ENCODE data around the gene EXOC7. TPM values are rescaled to one million over a fixed set of nuclear protein-coding genes. Genes with fewer than 3 reads are reported as not detected.

The EXOC7 gene
- total and polyA plus RNA-seq, 12 donors, result 65.7 to 145 (median 95.8) TPM

DNA sequence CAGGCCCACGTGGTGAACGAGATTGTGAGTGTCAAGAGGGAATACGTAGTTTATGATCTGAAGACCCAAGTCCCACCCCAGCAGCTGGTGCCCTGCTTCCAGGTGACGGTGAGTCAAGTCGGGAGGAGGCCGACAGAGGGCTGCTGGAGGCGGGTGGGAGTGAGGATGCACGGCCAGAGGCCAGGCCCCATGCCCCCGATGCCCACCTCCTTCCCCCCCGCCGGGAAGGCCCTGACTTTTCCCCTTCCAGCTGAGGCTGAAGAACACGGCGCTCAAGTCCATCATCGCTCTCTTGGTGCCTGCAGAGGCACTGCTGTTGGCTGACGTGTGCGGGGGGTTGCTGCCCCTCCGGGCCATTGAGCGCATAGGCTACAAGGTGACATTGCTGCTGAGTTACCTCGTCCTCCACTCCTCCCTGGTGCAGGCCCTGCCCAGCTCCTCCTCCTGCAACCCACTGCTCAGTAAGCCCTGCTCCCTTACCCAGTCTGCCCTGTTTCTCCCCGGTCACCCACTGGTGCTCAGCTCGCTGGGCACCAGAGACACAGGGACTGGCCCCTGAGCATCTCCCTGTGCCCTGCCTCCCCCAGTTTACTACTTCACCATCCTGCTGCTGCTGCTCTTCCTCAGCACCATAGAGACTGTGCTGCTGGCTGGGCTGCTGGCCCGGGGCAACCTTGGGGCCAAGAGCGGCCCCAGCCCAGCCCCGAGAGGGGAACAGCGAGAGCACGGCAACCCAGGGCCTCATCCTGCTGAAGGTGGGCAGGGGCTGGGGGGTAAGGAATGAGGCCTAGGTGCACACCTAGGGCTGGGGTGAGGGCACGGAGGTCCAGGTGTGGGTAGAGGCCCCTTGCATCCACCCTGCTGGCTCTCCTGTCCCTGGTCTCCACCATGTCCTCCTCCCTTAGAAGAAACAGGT is 22.0 kb downstream of the EXOC7 start:
- Histone ChIP-seq H3K4me3 (no peak overlapping the region), H3K27me3 (peaks cover 31% of the 10 kb centered on the region), H3K36me3 (replicated peaks in 1 of 2) (peaks cover 0 to 35% of the 10 kb centered on the region in 2 donors), H3K4me1 (replicated peaks in 1 of 2) (no peaks in the 10 kb centered on the region), H3K27ac (no peak overlapping the region), H3K9me3 (replicated peaks in 1 of 3) (no peaks in the 10 kb centered on the region)
- WGBS, 4 donors, result 66 to 77% (median 70%) methylated on average over 11 to 27 of the region's 27 CpGs
- TF ChIP-seq POLR2A (IDR thresholded peaks at IDR 0.05), result no peak
- TF ChIP-seq, protein P1, sequence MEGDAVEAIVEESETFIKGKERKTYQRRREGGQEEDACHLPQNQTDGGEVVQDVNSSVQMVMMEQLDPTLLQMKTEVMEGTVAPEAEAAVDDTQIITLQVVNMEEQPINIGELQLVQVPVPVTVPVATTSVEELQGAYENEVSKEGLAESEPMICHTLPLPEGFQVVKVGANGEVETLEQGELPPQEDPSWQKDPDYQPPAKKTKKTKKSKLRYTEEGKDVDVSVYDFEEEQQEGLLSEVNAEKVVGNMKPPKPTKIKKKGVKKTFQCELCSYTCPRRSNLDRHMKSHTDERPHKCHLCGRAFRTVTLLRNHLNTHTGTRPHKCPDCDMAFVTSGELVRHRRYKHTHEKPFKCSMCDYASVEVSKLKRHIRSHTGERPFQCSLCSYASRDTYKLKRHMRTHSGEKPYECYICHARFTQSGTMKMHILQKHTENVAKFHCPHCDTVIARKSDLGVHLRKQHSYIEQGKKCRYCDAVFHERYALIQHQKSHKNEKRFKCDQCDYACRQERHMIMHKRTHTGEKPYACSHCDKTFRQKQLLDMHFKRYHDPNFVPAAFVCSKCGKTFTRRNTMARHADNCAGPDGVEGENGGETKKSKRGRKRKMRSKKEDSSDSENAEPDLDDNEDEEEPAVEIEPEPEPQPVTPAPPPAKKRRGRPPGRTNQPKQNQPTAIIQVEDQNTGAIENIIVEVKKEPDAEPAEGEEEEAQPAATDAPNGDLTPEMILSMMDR (IDR thresholded peaks at IDR 0.05), result no peak
- DNase-seq, result no peak
- intact Hi-C loops (cut with DNase I), result no loop called here

DNA sequence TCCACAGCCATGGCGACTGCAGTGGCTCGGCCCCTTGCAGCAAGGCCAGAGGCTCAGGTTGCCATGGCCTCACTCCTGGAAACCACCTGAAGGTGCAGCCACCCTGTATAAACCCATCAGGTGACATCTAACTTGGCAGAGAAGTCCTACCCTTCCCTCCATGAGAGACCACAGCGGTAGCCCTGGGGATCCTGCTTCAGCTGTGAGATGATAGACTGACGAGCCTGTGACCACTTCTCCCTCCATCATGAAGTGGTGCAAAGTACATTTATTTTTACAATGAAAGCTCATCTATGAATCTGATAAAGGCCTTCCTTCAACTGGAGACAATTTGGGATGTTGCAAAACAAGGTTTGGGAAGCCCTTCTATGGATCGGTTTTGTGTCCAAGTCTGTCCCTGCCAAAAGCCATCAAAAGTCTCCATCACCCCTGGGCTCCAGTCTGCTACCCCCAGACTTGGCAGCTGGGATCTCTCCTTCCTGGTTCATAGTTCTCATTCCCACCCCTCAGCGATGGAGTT is 22.8 kb downstream of the EXOC7 start:
- intact Hi-C loops (cut with DNase I), result no loop called here

DNA sequence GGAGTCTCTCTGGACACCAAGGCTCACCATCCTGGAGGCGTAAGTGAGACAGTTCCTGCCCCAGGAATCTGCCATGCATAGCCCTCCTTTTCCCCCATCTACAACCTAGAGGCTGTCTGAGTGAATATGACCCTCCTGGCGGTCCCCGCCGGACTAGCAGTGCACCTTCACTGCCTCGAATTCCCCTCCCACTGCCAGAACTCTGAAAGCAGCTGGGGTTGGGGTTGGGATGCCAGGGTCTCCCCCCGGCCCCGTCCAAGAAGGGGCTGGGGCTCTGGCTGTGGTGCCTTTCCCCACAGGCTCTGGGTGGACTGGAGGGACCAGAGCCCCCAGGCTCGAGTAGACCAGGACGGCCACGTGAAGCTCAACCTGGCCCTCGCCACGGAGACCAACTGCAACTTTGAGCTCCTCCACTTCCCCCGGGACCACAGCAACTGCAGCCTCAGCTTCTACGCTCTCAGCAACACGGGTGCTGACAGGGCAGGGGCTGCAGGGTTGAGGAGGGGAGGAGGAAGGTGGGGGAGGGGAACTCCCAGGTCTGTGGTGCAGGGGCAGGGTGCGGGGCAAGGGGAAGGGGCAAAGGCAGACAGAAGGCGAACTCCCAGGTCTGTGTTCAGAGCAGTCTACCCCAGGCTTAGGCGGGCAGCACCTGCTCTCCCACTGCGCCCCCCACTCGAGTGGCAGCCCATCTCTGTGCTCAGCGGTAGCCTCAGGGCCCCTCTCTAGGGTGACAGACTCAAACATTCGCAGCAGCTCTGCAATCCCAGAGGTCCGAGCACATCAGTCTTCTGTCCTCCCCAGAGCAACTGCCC is 23.4 kb downstream of the EXOC7 start:
- H3K27me3 ChIP-seq, result peaks cover 45% of the 10 kb centered on the region
- intact Hi-C loops (cut with DNase I), result no loop called here
- WGBS, 4 donors, result 0 to 7% (median 4%) methylated on average over 1 to 23 of the region's 23 CpGs
- TF ChIP-seq, protein P1 (IDR thresholded peaks at IDR 0.05), result no peak
- TF ChIP-seq POLR2A (IDR thresholded peaks at IDR 0.05), result no peak
- DNase-seq, result no peak
- H3K36me3 ChIP-seq (replicated peaks in 1 of 2), result peaks cover 0 to 22% of the 10 kb centered on the region in 2 donors
- H3K4me3 ChIP-seq, result no peak overlapping the region
- H3K4me1 ChIP-seq (replicated peaks in 1 of 2), result no peaks in the 10 kb centered on the region
- H3K27ac ChIP-seq, result no peak overlapping the region
- H3K9me3 ChIP-seq (replicated peaks in 1 of 3), result no peaks in the 10 kb centered on the region

More for the DNA sequence above, 22.8 kb downstream of the EXOC7 start:
- Histone ChIP-seq H3K27me3 (peaks cover 38% of the 10 kb centered on the region), H3K36me3 (replicated peaks in 1 of 2) (peaks cover 0 to 28% of the 10 kb centered on the region in 2 donors), H3K27ac (no peak overlapping the region), H3K4me3 (no peak overlapping the region), H3K4me1 (replicated peaks in 1 of 2) (no peaks in the 10 kb centered on the region), H3K9me3 (replicated peaks in 1 of 3) (no peaks in the 10 kb centered on the region)
- 41 to 63% (median 42%) methylated on average over 4 to 6 of the region's 6 CpGs for WGBS, 4 donors
- DNase-seq, result no peak
- TF ChIP-seq, protein P1 (IDR thresholded peaks at IDR 0.05), result no peak
- no peak for TF ChIP-seq POLR2A (IDR thresholded peaks at IDR 0.05)

DNA sequence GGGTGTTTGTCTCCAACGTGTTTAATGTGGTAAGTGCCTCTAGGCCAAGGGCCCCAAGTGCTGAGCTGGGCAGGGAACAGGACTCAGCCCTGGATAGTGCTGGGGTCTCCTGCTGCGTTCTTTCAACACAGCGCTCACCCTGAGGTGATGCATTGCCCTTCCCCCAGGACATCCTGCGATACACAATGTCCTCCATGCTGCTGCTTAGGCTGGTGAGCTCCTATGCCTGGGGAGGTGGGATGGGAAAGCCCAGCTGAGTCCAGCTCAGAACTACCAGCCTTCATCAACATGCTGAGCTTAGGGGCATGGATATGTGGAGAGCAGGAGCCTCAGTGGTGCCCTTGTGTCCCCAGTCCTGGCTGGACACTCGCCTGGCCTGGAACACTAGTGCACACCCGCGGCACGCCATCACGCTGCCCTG is 24.0 kb downstream of the EXOC7 start:
- intact Hi-C loops (cut with DNase I), result no loop called here
- TF ChIP-seq, protein P1 (IDR thresholded peaks at IDR 0.05), result no peak
- no peak for TF ChIP-seq POLR2A (IDR thresholded peaks at IDR 0.05)
- no peak overlapping the region for H3K27ac ChIP-seq
- H3K9me3 ChIP-seq (replicated peaks in 1 of 3), result no peaks in the 10 kb centered on the region
- peaks cover 0 to 15% of the 10 kb centered on the region in 2 donors for H3K36me3 ChIP-seq (replicated peaks in 1 of 2)
- H3K4me3 ChIP-seq, result no peak overlapping the region
- 23 to 50% (median 32%) methylated on average over 2 to 9 of the region's 9 CpGs for WGBS, 4 donors
- no peak for DNase-seq
- peaks cover 51% of the 10 kb centered on the region for H3K27me3 ChIP-seq
- H3K4me1 ChIP-seq (replicated peaks in 1 of 2), result no peaks in the 10 kb centered on the region
